ENCODE data around the gene PPP1R9B.

- TF ChIP-seq, protein P1, sequence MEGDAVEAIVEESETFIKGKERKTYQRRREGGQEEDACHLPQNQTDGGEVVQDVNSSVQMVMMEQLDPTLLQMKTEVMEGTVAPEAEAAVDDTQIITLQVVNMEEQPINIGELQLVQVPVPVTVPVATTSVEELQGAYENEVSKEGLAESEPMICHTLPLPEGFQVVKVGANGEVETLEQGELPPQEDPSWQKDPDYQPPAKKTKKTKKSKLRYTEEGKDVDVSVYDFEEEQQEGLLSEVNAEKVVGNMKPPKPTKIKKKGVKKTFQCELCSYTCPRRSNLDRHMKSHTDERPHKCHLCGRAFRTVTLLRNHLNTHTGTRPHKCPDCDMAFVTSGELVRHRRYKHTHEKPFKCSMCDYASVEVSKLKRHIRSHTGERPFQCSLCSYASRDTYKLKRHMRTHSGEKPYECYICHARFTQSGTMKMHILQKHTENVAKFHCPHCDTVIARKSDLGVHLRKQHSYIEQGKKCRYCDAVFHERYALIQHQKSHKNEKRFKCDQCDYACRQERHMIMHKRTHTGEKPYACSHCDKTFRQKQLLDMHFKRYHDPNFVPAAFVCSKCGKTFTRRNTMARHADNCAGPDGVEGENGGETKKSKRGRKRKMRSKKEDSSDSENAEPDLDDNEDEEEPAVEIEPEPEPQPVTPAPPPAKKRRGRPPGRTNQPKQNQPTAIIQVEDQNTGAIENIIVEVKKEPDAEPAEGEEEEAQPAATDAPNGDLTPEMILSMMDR (IDR thresholded peaks at IDR 0.05; ENCODE audit: borderline replicate concordance, extremely low read depth, low read length, poor library complexity, severe bottlenecking): no peak
- TF ChIP-seq EZH2 (IDR thresholded peaks at IDR 0.05; ENCODE audit: borderline replicate concordance, low read depth, low read length, severe bottlenecking): no peak
These were observed 21.7 kb upstream of the PPP1R9B start for GRCh38 chr17:50172130-50172529.
